ENCODE results near the gene LAIR1. TPM values are rescaled to one million over a fixed set of nuclear protein-coding genes. Genes with fewer than 3 reads are reported as not detected.

Gene LAIR1, protein sequence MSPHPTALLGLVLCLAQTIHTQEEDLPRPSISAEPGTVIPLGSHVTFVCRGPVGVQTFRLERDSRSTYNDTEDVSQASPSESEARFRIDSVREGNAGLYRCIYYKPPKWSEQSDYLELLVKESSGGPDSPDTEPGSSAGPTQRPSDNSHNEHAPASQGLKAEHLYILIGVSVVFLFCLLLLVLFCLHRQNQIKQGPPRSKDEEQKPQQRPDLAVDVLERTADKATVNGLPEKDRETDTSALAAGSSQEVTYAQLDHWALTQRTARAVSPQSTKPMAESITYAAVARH
- total RNA-seq (2014; rRNA removed; shearing (Covaris generic); ENCODE audit: low replicate concordance), result not detected in 2 replicates

DNA sequence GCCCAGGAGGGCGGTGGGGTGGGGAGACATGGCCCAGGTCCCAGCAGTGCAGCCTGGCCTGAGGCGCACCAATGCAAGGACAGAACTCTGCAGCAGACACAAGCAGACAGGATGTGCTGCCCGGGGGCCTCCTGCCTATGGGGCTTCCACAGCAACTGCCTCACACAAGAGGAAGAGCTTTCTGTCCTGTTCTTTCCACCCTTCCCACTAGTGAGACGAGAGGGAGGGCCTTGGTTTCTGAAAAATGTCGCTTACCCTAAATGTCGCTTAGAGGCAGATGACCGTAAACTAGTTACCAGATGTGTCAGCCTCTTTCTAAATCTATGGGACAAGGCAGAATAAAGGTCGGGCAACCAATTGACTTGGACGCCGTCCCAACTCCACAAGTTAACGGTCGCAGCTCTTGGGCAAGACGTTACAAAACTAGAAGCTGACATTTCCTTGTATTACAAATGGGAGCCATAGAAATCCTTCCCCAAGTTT, at the start of gene LAIR1:
Gene LAIR1 (minus strand): TSS at position 157 of the 483 bp plus-strand sequence. CDS start 127 bp downstream, at position 30.
- no peak for DNase-seq
- Histone ChIP-seq H3K9me3 (no peaks in the 10 kb centered on the region), H3K4me3 (no peak within 1 kb of the TSS), H3K27me3 (peaks cover 30% of the 10 kb centered on the region), H3K36me3 (no peaks in the 10 kb centered on the region)

DNA sequence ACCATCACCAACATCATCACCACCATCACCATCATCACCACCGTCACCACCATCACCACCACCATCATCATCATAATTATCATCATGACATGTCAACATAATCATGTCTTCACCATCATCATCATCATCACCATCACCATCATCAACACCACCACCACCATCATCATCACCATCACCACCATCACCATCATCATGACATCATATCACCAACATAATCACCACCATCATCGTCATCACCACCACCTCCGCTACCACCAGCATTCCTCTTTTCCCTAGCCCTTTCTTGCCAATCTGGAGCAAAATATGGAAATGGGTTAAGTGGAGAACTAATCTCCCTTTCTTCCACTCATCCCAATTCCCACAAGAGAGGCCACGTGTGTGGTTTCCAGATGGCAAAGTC, 49.4 kb upstream of the LAIR1 start:
- no peaks in the 10 kb centered on the region for H3K9me3 ChIP-seq
- no peak for DNase-seq
- no peak overlapping the region for H3K4me3 ChIP-seq
- H3K36me3 ChIP-seq, result no peaks in the 10 kb centered on the region
- H3K27me3 ChIP-seq, result peaks cover 46% of the 10 kb centered on the region

DNA sequence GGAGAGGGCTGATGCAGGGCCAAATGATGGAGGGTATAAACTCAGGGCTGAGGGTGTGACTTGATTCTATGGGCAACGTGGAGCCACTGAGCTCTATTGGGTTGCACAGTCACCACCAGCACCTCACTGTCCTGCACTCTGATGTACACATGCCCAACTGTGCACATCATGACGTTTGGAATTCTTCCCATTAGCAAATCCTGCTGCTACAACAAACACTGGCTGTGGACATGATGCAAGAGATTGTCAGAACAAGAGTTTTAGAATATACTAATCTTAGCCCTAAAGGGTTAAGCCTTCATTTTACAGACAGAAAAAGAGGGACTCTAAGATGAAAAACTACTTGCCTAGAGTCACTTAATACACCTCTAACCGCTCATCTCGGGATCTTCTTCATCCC, 48.1 kb upstream of the LAIR1 start:
- Histone ChIP-seq H3K27me3 (peaks cover 49% of the 10 kb centered on the region), H3K9me3 (0 out of 2 replicates have a peak, but pooled peaks cover under 1% of the 10 kb centered on the region), H3K36me3 (no peaks in the 10 kb centered on the region), H3K4me3 (no peak overlapping the region)
- no peak for DNase-seq

DNA sequence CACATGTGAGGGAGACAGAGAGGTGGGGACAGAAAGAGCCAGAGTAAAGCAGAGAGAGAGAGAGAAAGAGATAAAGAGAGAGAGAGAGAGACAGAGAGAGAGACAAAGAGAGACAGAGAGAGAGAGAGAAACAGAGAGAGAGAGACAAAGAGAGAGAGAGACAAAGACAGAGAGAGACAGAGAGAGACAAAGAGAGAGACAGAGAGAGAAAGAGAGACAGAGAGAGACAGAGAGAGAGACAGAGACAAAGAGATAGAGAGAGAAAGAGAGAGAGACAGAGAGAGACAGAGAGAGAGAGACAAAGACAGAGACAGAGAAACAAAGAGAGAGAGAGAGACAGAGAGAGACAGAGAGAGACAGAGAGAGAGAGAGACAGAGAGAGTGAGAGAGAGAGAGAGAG, 46.3 kb upstream of the LAIR1 start:
- Histone ChIP-seq H3K36me3 (no peaks in the 10 kb centered on the region), H3K4me3 (no peak overlapping the region), H3K27me3 (peaks cover 32% of the 10 kb centered on the region), H3K9me3 (0 out of 2 replicates have a peak, but pooled peaks cover 2% of the 10 kb centered on the region)
- DNase-seq, result no peak

DNA sequence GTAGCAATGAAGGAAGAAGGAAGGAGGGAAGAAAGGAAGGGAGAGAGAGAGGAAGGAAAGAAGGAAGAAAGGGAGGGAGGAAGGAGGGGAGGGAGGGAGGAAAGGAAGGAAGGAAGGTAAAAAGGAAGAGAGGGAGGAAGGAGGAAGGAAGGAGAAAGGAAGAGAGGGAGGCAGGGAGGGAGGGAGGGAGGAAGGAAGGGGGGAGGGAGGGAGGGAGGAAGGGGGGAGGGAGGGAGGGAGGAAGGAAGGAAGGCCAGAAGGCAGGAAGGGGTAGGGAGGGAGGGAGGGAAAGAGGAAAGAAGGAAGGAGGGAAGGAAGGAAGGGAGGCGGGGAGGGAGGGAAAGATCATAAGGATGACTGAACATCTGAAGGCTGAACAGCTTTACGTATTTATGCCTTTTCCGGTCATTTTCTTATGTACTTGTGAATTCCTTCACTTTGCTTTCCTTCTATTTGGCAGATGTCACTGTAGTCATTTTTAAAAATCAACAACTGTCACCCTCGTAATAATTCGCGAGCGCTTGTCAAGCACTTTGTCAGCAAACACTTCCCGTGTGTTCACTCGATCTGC, 43.8 kb upstream of the LAIR1 start:
- no peak for DNase-seq
- Histone ChIP-seq H3K27me3 (peaks cover 16% of the 10 kb centered on the region), H3K36me3 (no peaks in the 10 kb centered on the region), H3K9me3 (0 out of 2 replicates have a peak, but pooled peaks cover 2% of the 10 kb centered on the region), H3K4me3 (no peak overlapping the region)

DNA sequence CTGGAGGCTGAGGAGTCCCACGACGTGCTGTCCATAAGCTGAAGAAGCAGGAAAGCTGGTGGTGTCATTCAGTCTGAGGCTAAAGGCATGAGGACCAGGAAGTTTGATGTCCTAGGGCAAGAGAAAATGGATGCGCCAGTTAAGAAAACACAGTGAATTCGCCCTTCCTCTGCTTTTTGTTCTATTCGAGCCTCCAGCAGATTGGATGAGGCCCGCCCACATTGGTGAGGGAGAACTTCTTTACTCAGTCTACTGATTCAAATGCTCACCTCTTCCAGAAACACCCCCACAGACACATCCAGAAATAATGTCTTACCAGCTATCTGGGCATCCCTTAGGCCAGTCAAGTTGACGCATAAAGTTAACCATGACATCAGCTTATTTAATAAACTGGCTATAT, 43.0 kb upstream of the LAIR1 start:
- Histone ChIP-seq H3K36me3 (no peaks in the 10 kb centered on the region), H3K9me3 (0 out of 2 replicates have a peak, but pooled peaks cover 2% of the 10 kb centered on the region), H3K27me3 (peaks cover 16% of the 10 kb centered on the region), H3K4me3 (no peak overlapping the region)
- no peak for DNase-seq

DNA sequence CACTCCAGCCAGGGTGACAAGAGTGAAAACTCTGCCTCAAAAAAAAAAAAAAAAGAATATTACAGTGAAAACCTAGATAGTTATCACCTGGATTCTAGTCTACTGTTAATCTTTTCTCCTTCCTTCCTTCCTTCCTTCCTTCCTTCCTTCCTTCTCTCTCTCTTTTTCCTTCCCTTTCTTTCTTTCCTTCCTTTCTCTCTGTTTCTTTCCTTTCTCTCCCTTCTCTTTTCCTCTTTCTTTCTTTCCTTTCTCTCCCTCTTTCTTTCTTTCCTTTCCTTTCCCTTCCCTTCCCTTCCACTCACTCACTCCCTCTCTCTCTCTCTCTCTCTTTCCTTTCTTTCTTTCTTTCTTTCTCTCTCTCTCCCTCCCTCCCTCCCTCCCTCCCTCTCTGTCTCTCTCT, 40.9 kb upstream of the LAIR1 start:
- no peak for DNase-seq
- 0 out of 2 replicates have a peak, but pooled peaks cover 2% of the 10 kb centered on the region for H3K9me3 ChIP-seq
- H3K4me3 ChIP-seq, result no peak overlapping the region
- peaks cover 13% of the 10 kb centered on the region for H3K27me3 ChIP-seq
- no peaks in the 10 kb centered on the region for H3K36me3 ChIP-seq

DNA sequence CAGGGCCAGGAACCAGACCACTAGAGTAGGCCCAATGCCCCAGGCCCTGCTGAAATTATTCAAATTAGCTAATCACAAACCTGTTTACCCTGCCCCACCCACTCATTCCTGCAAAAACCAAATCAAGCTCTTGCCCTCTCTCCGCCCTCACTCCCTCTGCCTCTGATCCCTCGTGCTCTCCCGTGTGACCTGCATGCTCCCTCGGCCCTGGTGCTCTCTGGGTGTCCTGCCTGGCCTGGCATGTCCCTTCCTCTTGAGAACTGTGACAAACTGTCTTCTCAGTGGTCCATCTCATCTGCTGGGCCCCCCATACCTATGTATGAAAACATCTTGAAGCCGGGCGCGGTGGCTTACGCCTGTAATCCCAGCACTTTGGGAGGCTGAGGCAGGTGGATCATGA, 38.3 kb upstream of the LAIR1 start:
- Histone ChIP-seq H3K27me3 (no peaks in the 10 kb centered on the region; the same call in 1 of the 2 replicates), H3K9me3 (0 out of 2 replicates have a peak, but pooled peaks cover 2% of the 10 kb centered on the region), H3K4me3 (no peak overlapping the region), H3K36me3 (no peaks in the 10 kb centered on the region)
- no peak for DNase-seq

DNA sequence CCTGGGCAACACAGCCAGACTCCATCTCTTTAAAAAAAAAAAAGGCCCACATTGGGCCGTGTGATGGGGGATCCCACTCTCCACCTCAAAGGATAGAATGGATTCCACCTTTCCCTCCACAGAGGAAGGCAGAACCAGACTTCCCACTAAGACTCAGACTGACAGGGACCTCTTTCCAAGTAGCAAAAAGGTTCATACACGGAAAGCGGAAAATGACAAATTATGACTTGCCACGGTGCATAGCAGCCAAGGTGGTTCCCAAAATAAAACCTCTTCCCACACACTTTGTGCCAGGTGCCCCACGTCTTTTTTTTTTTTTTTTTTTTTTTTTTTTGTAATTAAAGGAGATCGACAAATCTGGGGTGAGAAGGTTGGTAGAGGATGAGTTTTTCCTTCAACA, 36.2 kb upstream of the LAIR1 start:
- Histone ChIP-seq H3K27me3 (peaks cover 2% of the 10 kb centered on the region; the same call in 1 of the 2 replicates), H3K36me3 (no peaks in the 10 kb centered on the region), H3K9me3 (no peaks in the 10 kb centered on the region), H3K4me3 (no peak overlapping the region)
- DNase-seq, result no peak

DNA sequence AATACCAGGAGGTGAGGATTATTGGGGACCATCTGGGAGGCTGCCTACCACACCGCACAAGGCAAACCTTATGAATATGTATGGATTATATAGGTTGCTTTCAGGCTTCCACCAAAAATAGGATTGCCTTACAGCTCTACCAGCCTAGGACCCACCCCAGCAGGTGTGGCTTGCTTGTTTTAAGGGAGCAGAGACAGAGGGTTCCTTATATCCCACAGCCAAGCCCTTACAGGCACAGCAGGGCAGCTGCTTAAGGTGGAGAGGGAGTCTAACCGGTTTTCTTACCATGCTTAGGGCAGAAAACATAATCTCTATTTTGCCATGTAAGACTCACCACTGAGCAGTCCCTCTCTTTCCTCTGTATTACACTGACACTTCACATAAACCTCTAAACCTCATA, 34.5 kb upstream of the LAIR1 start:
- Histone ChIP-seq H3K4me3 (no peak overlapping the region), H3K9me3 (no peaks in the 10 kb centered on the region), H3K27me3 (peaks cover 2% of the 10 kb centered on the region), H3K36me3 (no peaks in the 10 kb centered on the region)
- DNase-seq, result no peak

DNA sequence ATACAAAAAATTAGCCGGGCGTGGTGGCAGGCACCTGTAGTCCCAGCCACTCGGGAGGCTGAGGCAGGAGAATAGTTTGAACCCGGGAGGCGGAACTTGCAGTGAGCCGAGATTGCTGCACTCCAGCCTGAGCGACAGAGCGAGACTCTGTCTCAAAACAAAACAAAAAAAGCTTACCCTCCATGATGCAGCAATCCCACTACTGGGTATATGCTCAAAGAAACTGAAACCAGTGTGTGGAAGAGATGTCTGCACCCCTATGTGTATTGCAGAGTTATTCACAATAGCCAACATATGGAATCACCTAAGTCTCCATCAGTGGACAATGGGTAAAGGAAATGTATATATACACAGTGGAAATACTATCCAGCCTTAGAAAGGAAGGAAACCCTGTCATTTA, 31.0 kb upstream of the LAIR1 start:
- DNase-seq, result no peak
- H3K4me3 ChIP-seq, result no peak overlapping the region
- H3K36me3 ChIP-seq, result no peaks in the 10 kb centered on the region
- no peaks in the 10 kb centered on the region for H3K9me3 ChIP-seq
- peaks cover 14% of the 10 kb centered on the region for H3K27me3 ChIP-seq

DNA sequence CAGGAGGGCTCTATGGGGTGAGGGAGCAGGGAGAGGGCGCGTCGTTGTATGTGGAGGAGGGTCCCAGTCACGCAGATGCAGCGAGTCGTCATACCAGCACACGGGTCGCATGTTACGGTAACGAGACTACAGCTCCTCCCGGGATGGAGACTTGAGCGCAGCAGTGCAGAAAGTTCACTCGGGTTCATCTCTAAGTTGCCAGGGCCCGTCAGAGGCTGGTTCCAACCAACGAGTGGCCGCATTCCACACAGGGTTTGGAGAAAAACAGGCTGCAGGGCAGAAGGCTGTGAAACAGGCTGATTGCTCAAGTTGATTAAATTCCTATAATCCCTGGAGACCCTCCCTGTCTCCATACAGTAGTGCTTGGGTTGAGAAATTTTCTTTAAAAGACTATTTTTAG, 28.6 kb upstream of the LAIR1 start:
- DNase-seq, result no peak
- peaks cover 36% of the 10 kb centered on the region for H3K27me3 ChIP-seq
- H3K4me3 ChIP-seq, result no peak overlapping the region
- no peaks in the 10 kb centered on the region for H3K36me3 ChIP-seq
- H3K9me3 ChIP-seq, result no peaks in the 10 kb centered on the region

DNA sequence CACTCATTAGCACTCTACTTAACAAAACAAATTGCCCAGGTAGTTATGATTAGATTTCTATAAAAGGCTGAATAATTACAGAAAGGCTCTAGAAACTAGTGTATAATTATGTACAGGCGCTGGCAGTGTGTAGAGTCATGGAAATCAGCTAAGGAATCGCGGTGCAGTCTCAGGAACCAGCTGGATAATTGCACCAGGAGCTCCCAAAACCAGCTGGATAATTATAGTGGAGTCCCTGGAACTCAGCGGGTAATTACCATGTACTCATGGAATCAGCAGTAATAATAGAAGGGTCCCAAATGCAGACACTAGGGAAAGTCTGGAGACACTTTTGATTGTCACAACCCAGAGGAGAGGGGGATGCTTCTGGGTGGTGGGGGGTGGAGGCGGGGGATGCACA, 27.4 kb upstream of the LAIR1 start:
- no peak for DNase-seq
- Histone ChIP-seq H3K27me3 (peaks cover 48% of the 10 kb centered on the region), H3K4me3 (no peak overlapping the region), H3K9me3 (no peaks in the 10 kb centered on the region), H3K36me3 (no peaks in the 10 kb centered on the region)

DNA sequence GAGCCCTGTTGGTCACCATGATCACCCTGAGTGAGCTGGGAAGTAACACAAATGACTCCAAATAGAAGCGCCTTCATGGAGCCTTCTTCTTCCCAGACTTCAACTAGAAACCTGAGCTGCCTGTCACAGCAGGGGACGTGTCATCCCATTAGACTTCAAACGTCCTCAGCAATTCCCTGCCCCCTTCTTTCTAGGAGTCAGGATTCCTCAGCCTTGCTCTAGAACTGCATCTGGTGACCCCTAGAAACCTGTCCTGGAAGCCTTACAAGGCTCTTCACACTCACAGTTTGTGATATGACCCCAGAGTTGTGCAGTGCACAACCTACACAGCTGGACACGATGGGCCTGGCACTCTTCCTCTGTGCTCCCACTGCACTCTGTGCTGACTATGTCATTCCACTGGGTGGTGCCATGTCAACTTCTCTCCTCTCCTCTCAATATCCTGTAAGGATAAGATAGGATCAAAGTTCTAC, 26.9 kb upstream of the LAIR1 start:
- Histone ChIP-seq H3K4me3 (no peak overlapping the region), H3K9me3 (no peaks in the 10 kb centered on the region), H3K36me3 (no peaks in the 10 kb centered on the region), H3K27me3 (peaks cover 53% of the 10 kb centered on the region)
- DNase-seq, result no peak

DNA sequence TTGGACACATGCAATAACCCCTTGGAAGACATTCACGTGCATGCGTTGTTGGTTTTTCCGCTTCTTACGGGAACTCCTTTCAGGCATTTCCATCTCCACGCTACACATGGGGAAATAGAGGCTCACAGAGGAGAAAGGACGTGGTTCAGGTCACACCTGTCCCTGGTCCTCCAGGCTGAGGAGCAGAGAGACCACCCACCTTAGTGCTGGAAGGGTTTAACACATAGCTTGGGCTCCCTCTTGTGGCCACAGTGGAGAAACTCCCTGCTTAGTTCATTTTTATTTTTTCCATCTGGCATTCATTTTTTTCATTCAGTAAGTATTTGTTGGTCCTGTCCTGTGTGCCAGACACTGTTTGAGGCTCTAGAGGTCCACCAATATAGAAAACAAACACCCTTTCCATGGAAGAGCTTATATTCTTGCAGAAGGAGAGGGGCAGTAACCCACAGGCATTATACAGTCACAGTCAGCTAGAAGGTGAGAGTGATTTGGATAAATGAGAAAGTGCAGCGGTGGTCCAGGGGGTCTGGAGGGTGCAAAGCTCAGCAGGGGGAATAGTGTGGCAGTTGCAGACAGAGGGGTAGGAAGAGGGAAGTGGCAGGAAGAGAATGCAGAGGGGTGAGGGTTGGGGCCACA, 26.3 kb upstream of the LAIR1 start:
- H3K4me3 ChIP-seq, result no peak overlapping the region
- peak; percentile 15 for DNase-seq
- H3K36me3 ChIP-seq, result no peaks in the 10 kb centered on the region
- no peaks in the 10 kb centered on the region for H3K9me3 ChIP-seq
- peaks cover 56% of the 10 kb centered on the region for H3K27me3 ChIP-seq

DNA sequence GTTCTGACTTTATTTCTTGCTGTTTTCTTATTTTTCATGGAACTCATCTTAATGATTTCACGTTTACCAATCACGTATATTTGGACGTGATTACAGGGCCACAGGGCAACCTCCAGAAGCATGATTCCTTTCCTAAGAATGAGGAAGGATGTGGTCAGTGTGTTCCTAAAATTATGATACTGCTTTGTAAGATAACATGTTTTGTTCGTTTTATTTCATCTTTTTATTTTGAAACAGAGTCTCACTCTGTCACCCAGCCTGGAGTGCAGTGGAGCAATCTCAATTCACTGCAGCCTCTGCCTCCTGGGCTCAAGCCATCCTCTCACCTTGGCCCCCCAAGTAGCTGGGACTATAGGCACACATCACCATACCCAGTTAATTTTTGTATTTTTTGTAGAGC, 24.8 kb upstream of the LAIR1 start:
- Histone ChIP-seq H3K27me3 (peaks cover 62% of the 10 kb centered on the region), H3K36me3 (no peaks in the 10 kb centered on the region), H3K9me3 (no peaks in the 10 kb centered on the region), H3K4me3 (no peak overlapping the region)
- DNase-seq, result no peak

DNA sequence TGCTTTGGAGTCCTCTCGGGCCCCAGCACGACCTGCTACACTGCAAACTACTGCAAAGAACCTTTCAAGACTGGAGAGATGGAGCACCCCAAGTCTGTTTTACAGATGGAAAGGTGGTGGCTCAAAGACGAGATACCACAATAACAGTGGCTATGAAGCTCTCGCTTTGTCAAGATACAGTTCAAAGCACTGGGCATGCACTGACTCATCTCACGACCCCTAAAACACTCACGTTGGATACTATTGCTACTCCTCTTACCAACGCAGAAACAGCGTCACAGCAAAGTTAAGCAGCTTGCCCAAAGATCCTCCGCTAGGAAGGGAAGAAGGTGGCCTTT, 24.0 kb upstream of the LAIR1 start:
- DNase-seq, result no peak
- H3K4me3 ChIP-seq, result no peak overlapping the region
- H3K36me3 ChIP-seq, result no peaks in the 10 kb centered on the region
- peaks cover 65% of the 10 kb centered on the region for H3K27me3 ChIP-seq
- H3K9me3 ChIP-seq, result no peaks in the 10 kb centered on the region
